Liver (tissue), 3 donors: ENCODE measurements around the gene ARPP21.

ENCODE experiments used
- JUND ChIP-seq, 2 donors: IDR thresholded peaks; 2 replicates each; pipeline ENCODE4 v1.6.1; 2016; ENCODE audit warnings: antibody characterized with exemption in 2 of 2
- RAD21 ChIP-seq, 2 donors: IDR thresholded peaks; 2 replicates each; pipeline ENCODE4 v1.6.1; 2016; ENCODE audit warnings: antibody characterized with exemption in 2 of 2, mild to moderate bottlenecking in 2 of 2
- TF ChIP-seq, protein P1 (sequence below): fragments of 150-350 bp; IDR thresholded peaks from 2 replicates; pipeline ENCODE4 v1.5.1; 2017; ENCODE audit warnings: improper control_type of control experiment, low read depth, low read length; ENCODE audit not compliant: missing input control
- donor health status: healthy.
- donor health status: healthy.

- TF ChIP-seq JUND (IDR thresholded peaks at IDR 0.05) (no peak), RAD21 (IDR thresholded peaks at IDR 0.05) (no peak)
- TF ChIP-seq, protein P1, sequence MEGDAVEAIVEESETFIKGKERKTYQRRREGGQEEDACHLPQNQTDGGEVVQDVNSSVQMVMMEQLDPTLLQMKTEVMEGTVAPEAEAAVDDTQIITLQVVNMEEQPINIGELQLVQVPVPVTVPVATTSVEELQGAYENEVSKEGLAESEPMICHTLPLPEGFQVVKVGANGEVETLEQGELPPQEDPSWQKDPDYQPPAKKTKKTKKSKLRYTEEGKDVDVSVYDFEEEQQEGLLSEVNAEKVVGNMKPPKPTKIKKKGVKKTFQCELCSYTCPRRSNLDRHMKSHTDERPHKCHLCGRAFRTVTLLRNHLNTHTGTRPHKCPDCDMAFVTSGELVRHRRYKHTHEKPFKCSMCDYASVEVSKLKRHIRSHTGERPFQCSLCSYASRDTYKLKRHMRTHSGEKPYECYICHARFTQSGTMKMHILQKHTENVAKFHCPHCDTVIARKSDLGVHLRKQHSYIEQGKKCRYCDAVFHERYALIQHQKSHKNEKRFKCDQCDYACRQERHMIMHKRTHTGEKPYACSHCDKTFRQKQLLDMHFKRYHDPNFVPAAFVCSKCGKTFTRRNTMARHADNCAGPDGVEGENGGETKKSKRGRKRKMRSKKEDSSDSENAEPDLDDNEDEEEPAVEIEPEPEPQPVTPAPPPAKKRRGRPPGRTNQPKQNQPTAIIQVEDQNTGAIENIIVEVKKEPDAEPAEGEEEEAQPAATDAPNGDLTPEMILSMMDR = no peak
Observed at GRCh38 chr3:35685153-35685552, 45.8 kb downstream of the ARPP21 start.
